ENCODE measurements around the gene DUXA. TPM values are rescaled to one million over a fixed set of nuclear protein-coding genes. Genes with fewer than 3 reads are reported as not detected.
"Not testable (repeated sequence)": the region's sequence is repeated elsewhere in the genome, so short reads cannot be mapped to it uniquely, and the experiment has no call there.

DUXA gene
- total RNA-seq, 1 donor from 2014 or later, result not detected

GRCh38 chr19:57161985-57162539 lies 5.2 kb downstream of the DUXA start:
- Mint-ChIP-seq H3K4me3 (ENCODE audit: unreplicated experiment) (no peak overlapping the region), H3K27ac (ENCODE audit: unreplicated experiment) (no peak overlapping the region), H3K27me3 (ENCODE audit: unreplicated experiment) (no peaks in the 10 kb centered on the region), H3K36me3 (ENCODE audit: unreplicated experiment) (no peaks in the 10 kb centered on the region), H3K4me1 (ENCODE audit: unreplicated experiment) (no peaks in the 10 kb centered on the region), H3K9me3 (ENCODE audit: unreplicated experiment) (peaks cover 19% of the 10 kb centered on the region)
- TF ChIP-seq CTCF (IDR thresholded peaks at IDR 0.05), result no peak
- DNase-seq (ENCODE audit: extremely low spot score, unreplicated experiment), result no peak

- no peak overlapping the region for H3K27ac Mint-ChIP-seq (ENCODE audit: unreplicated experiment)
- no peak for DNase-seq (ENCODE audit: extremely low spot score, unreplicated experiment)
- TF ChIP-seq CTCF (IDR thresholded peaks at IDR 0.05), result no peak
- peaks cover 34% of the 10 kb centered on the region for H3K9me3 Mint-ChIP-seq (ENCODE audit: unreplicated experiment)
- H3K4me3 Mint-ChIP-seq (ENCODE audit: unreplicated experiment), result no peak overlapping the region
- no peaks in the 10 kb centered on the region for H3K36me3 Mint-ChIP-seq (ENCODE audit: unreplicated experiment)
- no peaks in the 10 kb centered on the region for H3K27me3 Mint-ChIP-seq (ENCODE audit: unreplicated experiment)
- no peaks in the 10 kb centered on the region for H3K4me1 Mint-ChIP-seq (ENCODE audit: unreplicated experiment)
Measured at GRCh38 chr19:57152921-57153320, 14.4 kb downstream of the DUXA start.

GRCh38 chr19:57141699-57142098 lies 25.6 kb downstream of the DUXA start:
- no peak for DNase-seq (ENCODE audit: extremely low spot score, unreplicated experiment)
- Mint-ChIP-seq H3K36me3 (ENCODE audit: unreplicated experiment) (no peaks in the 10 kb centered on the region), H3K27ac (ENCODE audit: unreplicated experiment) (no peak overlapping the region), H3K4me3 (ENCODE audit: unreplicated experiment) (no peak overlapping the region), H3K4me1 (ENCODE audit: unreplicated experiment) (no peaks in the 10 kb centered on the region), H3K9me3 (ENCODE audit: unreplicated experiment) (peaks cover 34% of the 10 kb centered on the region), H3K27me3 (ENCODE audit: unreplicated experiment) (no peaks in the 10 kb centered on the region)
- TF ChIP-seq CTCF (IDR thresholded peaks at IDR 0.05), result no peak

- Mint-ChIP-seq H3K4me3 (ENCODE audit: unreplicated experiment) (no peak overlapping the region), H3K27ac (ENCODE audit: unreplicated experiment) (no peak overlapping the region), H3K27me3 (ENCODE audit: unreplicated experiment) (no peaks in the 10 kb centered on the region), H3K9me3 (ENCODE audit: unreplicated experiment) (peaks cover 35% of the 10 kb centered on the region), H3K4me1 (ENCODE audit: unreplicated experiment) (no peaks in the 10 kb centered on the region), H3K36me3 (ENCODE audit: unreplicated experiment) (no peaks in the 10 kb centered on the region)
- TF ChIP-seq CTCF (IDR thresholded peaks at IDR 0.05), result no peak
- no peak for DNase-seq (ENCODE audit: extremely low spot score, unreplicated experiment)
Measured at GRCh38 chr19:57135797-57136196, 31.5 kb downstream of the DUXA start.

GRCh38 chr19:57127403-57127802 lies 39.9 kb downstream of the DUXA start:
- H3K9me3 Mint-ChIP-seq (ENCODE audit: unreplicated experiment), result peaks cover 72% of the 10 kb centered on the region
- not testable (repeated sequence) for H3K27ac Mint-ChIP-seq (ENCODE audit: unreplicated experiment); H3K27me3 Mint-ChIP-seq (ENCODE audit: unreplicated experiment); DNase-seq (ENCODE audit: extremely low spot score, unreplicated experiment); H3K36me3 Mint-ChIP-seq (ENCODE audit: unreplicated experiment); H3K4me3 Mint-ChIP-seq (ENCODE audit: unreplicated experiment); H3K4me1 Mint-ChIP-seq (ENCODE audit: unreplicated experiment)

GRCh38 chr19:57123882-57124281 lies 43.4 kb downstream of the DUXA start:
- no peaks in the 10 kb centered on the region for H3K27me3 Mint-ChIP-seq (ENCODE audit: unreplicated experiment)
- no peaks in the 10 kb centered on the region for H3K4me1 Mint-ChIP-seq (ENCODE audit: unreplicated experiment)
- no peak for TF ChIP-seq CTCF (IDR thresholded peaks at IDR 0.05)
- H3K4me3 Mint-ChIP-seq (ENCODE audit: unreplicated experiment), result no peak overlapping the region
- H3K27ac Mint-ChIP-seq (ENCODE audit: unreplicated experiment), result no peak overlapping the region
- no peaks in the 10 kb centered on the region for H3K36me3 Mint-ChIP-seq (ENCODE audit: unreplicated experiment)
- DNase-seq (ENCODE audit: extremely low spot score, unreplicated experiment), result no peak
- peaks cover 44% of the 10 kb centered on the region for H3K9me3 Mint-ChIP-seq (ENCODE audit: unreplicated experiment)

Data from osteocyte (in vitro differentiated cells).